Fibroblast of lung (primary cell): ENCODE data around the gene MOBP. TPM values are rescaled to one million over a fixed set of nuclear protein-coding genes. Genes with fewer than 3 reads are reported as not detected.

Source experiments
- DNase-seq, 2 donors: peaks; one replicate each; pipeline versions ENCODE4 v3.0.0 to v3.0.0-alpha.2; 2010; ENCODE audit warnings: low read depth in 2 of 2
- H2AFZ ChIP-seq: 2 replicates; pipeline ENCODE4 v1.5.1; 2012; ENCODE audit warnings: low read length, control low read depth, inconsistent platforms
- H3K27ac ChIP-seq: 2 replicates; pipeline ENCODE4 v1.5.1; 2011; ENCODE audit warnings: low read length, control low read depth; ENCODE audit not compliant: insufficient read depth
- H3K27me3 ChIP-seq: 2 replicates; pipeline ENCODE4 v1.5.1; 2011; ENCODE audit warnings: mild to moderate bottlenecking, low read length; ENCODE audit not compliant: control insufficient read depth, insufficient read depth
- H3K36me3 ChIP-seq: 2 replicates; pipeline ENCODE4 v1.5.1; 2011; ENCODE audit warnings: low read length; ENCODE audit not compliant: control insufficient read depth, insufficient read depth
- H3K4me1 ChIP-seq: 2 replicates; pipeline ENCODE4 v1.5.1; 2011; ENCODE audit warnings: low read length; ENCODE audit not compliant: control insufficient read depth, insufficient read depth; ENCODE audit errors: extremely low read depth
- H3K4me2 ChIP-seq: 2 replicates; pipeline ENCODE4 v1.5.1; 2011; ENCODE audit warnings: low read length, control low read depth; ENCODE audit not compliant: insufficient read depth; ENCODE audit errors: extremely low read depth
- H3K4me3 ChIP-seq, 4 experiments: fragments of 200-600 bp in 1 of 4; sonication (generic) in 1 of 4; replicated peaks in 1 of 4; 2 replicates each; pipeline ENCODE4 v1.5.1; 2011 to 2016; ENCODE audit warnings: low read length in 4 of 4, low read depth in 3 of 4, mild to moderate bottlenecking in 3 of 4, control low read depth in 2 of 4, inconsistent platforms in 1 of 4, mixed read lengths in 1 of 4; ENCODE audit not compliant: insufficient read depth in 1 of 4; ENCODE audit errors: control extremely low read depth in 1 of 4
- H3K79me2 ChIP-seq: 2 replicates; pipeline ENCODE4 v1.5.1; 2012; ENCODE audit warnings: mild to moderate bottlenecking, low read length, inconsistent platforms; ENCODE audit not compliant: control insufficient read depth, insufficient read depth
- H3K9ac ChIP-seq: 2 replicates; pipeline ENCODE4 v1.5.1; 2011; ENCODE audit warnings: mild to moderate bottlenecking, low read length, control low read depth; ENCODE audit not compliant: insufficient read depth
- H3K9me3 ChIP-seq: 2 replicates; pipeline ENCODE4 v1.5.1; 2012; ENCODE audit warnings: low read depth, low read length; ENCODE audit not compliant: control insufficient read depth, insufficient read depth
- H4K20me1 ChIP-seq: 2 replicates; pipeline ENCODE4 v1.5.1; 2011; ENCODE audit warnings: low read length; ENCODE audit not compliant: control insufficient read depth, insufficient read depth; ENCODE audit errors: extremely low read depth
- EZH2 ChIP-seq: IDR thresholded peaks from 2 replicates; pipeline ENCODE4 v1.5.1; 2012; ENCODE audit warnings: low read length, control low read depth, mild to moderate bottlenecking; ENCODE audit errors: missing control alignments
- polyA plus RNA-seq, 2 donors: library from polyadenylated mRNA; depleted of rRNA in 1 of 2; stranded (reverse) in 1 of 2; unstranded in 1 of 2; fragments of >200 nt; gene quantifications; 2 replicates each; pipeline ENCODE4 v1.2.1, GENCODE V29; 2011 to 2012; ENCODE audit warnings: missing spikeins in 1 of 2
- total RNA-seq: library from RNA; depleted of rRNA; stranded (reverse); fragments of >200 nt; gene quantifications from 2 replicates; pipeline ENCODE4 v1.2.1, GENCODE V29; 2014
- TF ChIP-seq, protein P1 (sequence below), 2 donors: IDR thresholded peaks in 1 of 2; conservative IDR thresholded peaks in 1 of 2; 1 replicate in 1 of 2; 2 replicates in 1 of 2; pipeline ENCODE4 v1.5.1; 2011 to 2012; ENCODE audit warnings: low read length in 2 of 2, control low read depth in 1 of 2, inconsistent platforms in 1 of 2, low read depth in 1 of 2, mild to moderate bottlenecking in 1 of 2

The MOBP gene
- total and polyA plus RNA-seq, 2 donors (not counting 1 experiment from before 2014, with no cell fraction given), result not detected

GRCh38 chr3:39468108-39468436, 592 bp downstream of the MOBP start:
- no peak for DNase-seq
- Histone ChIP-seq H3K9ac (no peak overlapping the region), H3K79me2 (no peaks in the 10 kb centered on the region), H3K9me3 (no peaks in the 10 kb centered on the region), H3K4me2 (no peak overlapping the region), H3K27ac (no peak overlapping the region), H4K20me1 (no peaks in the 10 kb centered on the region), H3K4me1 (no peaks in the 10 kb centered on the region), H3K36me3 (no peaks in the 10 kb centered on the region), H3K4me3 (no peak overlapping the region), H3K27me3 (no peaks in the 10 kb centered on the region), H2AFZ (no peak overlapping the region)
- TF ChIP-seq, protein P1, sequence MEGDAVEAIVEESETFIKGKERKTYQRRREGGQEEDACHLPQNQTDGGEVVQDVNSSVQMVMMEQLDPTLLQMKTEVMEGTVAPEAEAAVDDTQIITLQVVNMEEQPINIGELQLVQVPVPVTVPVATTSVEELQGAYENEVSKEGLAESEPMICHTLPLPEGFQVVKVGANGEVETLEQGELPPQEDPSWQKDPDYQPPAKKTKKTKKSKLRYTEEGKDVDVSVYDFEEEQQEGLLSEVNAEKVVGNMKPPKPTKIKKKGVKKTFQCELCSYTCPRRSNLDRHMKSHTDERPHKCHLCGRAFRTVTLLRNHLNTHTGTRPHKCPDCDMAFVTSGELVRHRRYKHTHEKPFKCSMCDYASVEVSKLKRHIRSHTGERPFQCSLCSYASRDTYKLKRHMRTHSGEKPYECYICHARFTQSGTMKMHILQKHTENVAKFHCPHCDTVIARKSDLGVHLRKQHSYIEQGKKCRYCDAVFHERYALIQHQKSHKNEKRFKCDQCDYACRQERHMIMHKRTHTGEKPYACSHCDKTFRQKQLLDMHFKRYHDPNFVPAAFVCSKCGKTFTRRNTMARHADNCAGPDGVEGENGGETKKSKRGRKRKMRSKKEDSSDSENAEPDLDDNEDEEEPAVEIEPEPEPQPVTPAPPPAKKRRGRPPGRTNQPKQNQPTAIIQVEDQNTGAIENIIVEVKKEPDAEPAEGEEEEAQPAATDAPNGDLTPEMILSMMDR (conservative IDR thresholded peaks at IDR 0.05 in 1 of 2, IDR thresholded peaks at IDR 0.05 in 1 of 2; ENCODE audit: low read depth in 1 of 2, low read length in 2 of 2), result no peak
- TF ChIP-seq EZH2, result no peak

GRCh38 chr3:39469258-39469657, 1.8 kb downstream of the MOBP start:
- Histone ChIP-seq H3K9me3 (no peaks in the 10 kb centered on the region), H2AFZ (no peak overlapping the region), H3K4me1 (no peaks in the 10 kb centered on the region), H3K79me2 (no peaks in the 10 kb centered on the region), H3K4me3 (no peak overlapping the region), H3K27ac (no peak overlapping the region), H4K20me1 (no peaks in the 10 kb centered on the region), H3K9ac (no peak overlapping the region), H3K4me2 (no peak overlapping the region), H3K36me3 (no peaks in the 10 kb centered on the region), H3K27me3 (no peaks in the 10 kb centered on the region)
- TF ChIP-seq EZH2, result no peak
- TF ChIP-seq, protein P1 (conservative IDR thresholded peaks at IDR 0.05 in 1 of 2, IDR thresholded peaks at IDR 0.05 in 1 of 2; ENCODE audit: low read depth in 1 of 2, low read length in 2 of 2), result no peak
- no peak for DNase-seq

GRCh38 chr3:39469945-39470344, 2.5 kb downstream of the MOBP start:
- no peaks in the 10 kb centered on the region for H4K20me1 ChIP-seq
- no peaks in the 10 kb centered on the region for H3K4me1 ChIP-seq
- no peak overlapping the region for H3K4me2 ChIP-seq
- TF ChIP-seq EZH2, result no peak
- TF ChIP-seq, protein P1 (conservative IDR thresholded peaks at IDR 0.05 in 1 of 2, IDR thresholded peaks at IDR 0.05 in 1 of 2; ENCODE audit: low read depth in 1 of 2, low read length in 2 of 2), result no peak
- H3K79me2 ChIP-seq, result no peaks in the 10 kb centered on the region
- no peak for DNase-seq
- no peak overlapping the region for H3K27ac ChIP-seq
- H3K36me3 ChIP-seq, result no peaks in the 10 kb centered on the region
- no peak overlapping the region for H3K4me3 ChIP-seq
- H3K9me3 ChIP-seq, result no peaks in the 10 kb centered on the region
- no peaks in the 10 kb centered on the region for H3K27me3 ChIP-seq
- no peak overlapping the region for H3K9ac ChIP-seq
- H2AFZ ChIP-seq, result no peak overlapping the region
